Loucy (cell line): ENCODE measurements around the gene ZSCAN5A.
"Not testable (repeated sequence)": the region's sequence is repeated elsewhere in the genome, so short reads cannot be mapped to it uniquely, and the experiment has no call there.

ENCODE experiments used
- H2AFZ ChIP-seq: fragments of 200-600 bp; sonication (generic); 2 replicates; pipeline ENCODE4 v1.6.0; 2016; ENCODE audit warnings: antibody characterized with exemption, mild to moderate bottlenecking, low read length, moderate library complexity
- H3F3A ChIP-seq: fragments of 200-600 bp; 2 replicates; pipeline ENCODE4 v1.6.0; 2016; ENCODE audit warnings: antibody characterized with exemption, low read depth, mild to moderate bottlenecking
- H3K27me3 ChIP-seq: fragments of 200-600 bp; sonication (generic); 2 replicates; pipeline ENCODE4 v1.6.1; 2014; ENCODE audit warnings: low read length, mild to moderate bottlenecking; ENCODE audit not compliant: insufficient read depth, poor library complexity, severe bottlenecking
- H3K36me3 ChIP-seq: fragments of 200-600 bp; sonication (generic); 2 replicates; pipeline ENCODE4 v1.6.1; 2016; ENCODE audit warnings: low read length; ENCODE audit not compliant: insufficient read depth
- H3K4me1 ChIP-seq: fragments of 200-600 bp; sonication (generic); 2 replicates; pipeline ENCODE4 v1.5.1; 2014; ENCODE audit warnings: low read length, mild to moderate bottlenecking; ENCODE audit not compliant: insufficient read depth, poor library complexity, severe bottlenecking
- H3K4me2 ChIP-seq: fragments of 200-600 bp; sonication (generic); 2 replicates; pipeline ENCODE4 v1.6.0; 2014; ENCODE audit warnings: antibody characterized with exemption, low read length, low read depth, mild to moderate bottlenecking; ENCODE audit not compliant: poor library complexity, severe bottlenecking
- H3K4me3 ChIP-seq: fragments of 200-600 bp; sonication (generic); 2 replicates; pipeline ENCODE4 v1.5.1; 2014; ENCODE audit warnings: low read length, mild to moderate bottlenecking, mixed read lengths; ENCODE audit not compliant: poor library complexity, severe bottlenecking
- H3K79me2 ChIP-seq: fragments of 200-600 bp; sonication (generic); 2 replicates; pipeline ENCODE4 v1.6.1; 2014; ENCODE audit warnings: low read length; ENCODE audit not compliant: insufficient read depth
- H3K9ac ChIP-seq: fragments of 200-600 bp; sonication (generic); 2 replicates; pipeline ENCODE4 v1.6.0; 2014; ENCODE audit warnings: mild to moderate bottlenecking, low read depth, low read length, moderate library complexity; ENCODE audit not compliant: poor library complexity, severe bottlenecking
- H3K9me2 ChIP-seq: fragments of 200-600 bp; sonication (generic); replicated peaks from 2 replicates; pipeline ENCODE4 v1.6.1; 2016; ENCODE audit warnings: low read depth, low read length, mixed read lengths
- H3K9me3 ChIP-seq: fragments of 200-600 bp; sonication (generic); 2 replicates; pipeline ENCODE4 v1.6.1; 2014; ENCODE audit warnings: mild to moderate bottlenecking, antibody characterized with exemption, low read length, low read depth; ENCODE audit not compliant: insufficient read depth
- H4K20me1 ChIP-seq: fragments of 200-600 bp; sonication (generic); 2 replicates; pipeline ENCODE4 v1.6.0; 2014; ENCODE audit warnings: antibody characterized with exemption, low read length, mild to moderate bottlenecking; ENCODE audit not compliant: insufficient read depth, poor library complexity, severe bottlenecking
- EZH2phosphoT487 ChIP-seq: fragments of 200-600 bp; IDR thresholded peaks from 2 replicates; pipeline ENCODE4 v1.6.1; 2018; ENCODE audit warnings: antibody characterized with exemption, mild to moderate bottlenecking, moderate library complexity, borderline replicate concordance
- TF ChIP-seq, protein P1 (sequence below): fragments of 200-600 bp; sonication (generic); conservative IDR thresholded peaks from 2 replicates; pipeline ENCODE4 v1.5.1; 2014; ENCODE audit warnings: mild to moderate bottlenecking, antibody characterized with exemption, low read length

Gene ZSCAN5A

DNA sequence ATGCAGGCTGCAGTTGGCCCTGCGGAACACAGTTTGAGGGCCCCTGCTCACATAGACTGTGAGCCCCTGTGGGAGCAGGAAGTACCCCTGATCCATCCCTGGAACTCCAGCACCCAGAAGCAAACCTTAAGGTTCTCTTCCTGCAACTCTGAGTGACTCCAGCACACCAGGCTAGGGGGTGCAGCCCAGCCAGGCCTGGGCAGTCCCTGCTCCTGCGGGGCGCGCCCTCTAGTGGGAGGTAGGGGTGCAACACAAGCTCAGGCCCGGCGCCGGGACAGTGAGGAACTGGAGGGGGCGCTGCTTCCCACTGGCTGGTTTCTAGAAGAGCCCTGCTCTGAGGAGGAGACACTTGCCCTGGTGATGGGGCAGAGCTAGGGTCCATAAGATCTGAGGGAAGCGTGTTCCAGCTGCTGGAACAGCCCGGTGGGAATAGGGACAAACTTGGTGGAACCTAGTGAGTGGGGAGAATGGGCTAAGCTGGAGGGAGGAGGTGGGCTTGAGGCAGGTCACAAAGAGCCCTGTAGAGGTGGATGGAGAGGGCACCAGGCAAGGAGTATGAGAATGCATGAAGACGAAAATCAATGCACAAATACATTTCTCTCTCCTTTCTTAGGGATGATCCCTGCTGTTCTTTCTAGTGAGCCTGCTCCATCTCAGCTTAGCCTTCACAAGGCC, 5.0 kb downstream of the ZSCAN5A start:
- Histone ChIP-seq H4K20me1 (no peaks in the 10 kb centered on the region), H3K36me3 (no peaks in the 10 kb centered on the region), H3K9ac (no peak overlapping the region), H3K4me1 (peaks cover 23% of the 10 kb centered on the region), H2AFZ (no peak overlapping the region), H3K27me3 (no peaks in the 10 kb centered on the region), H3K9me3 (no peaks in the 10 kb centered on the region), H3F3A (no peaks in the 10 kb centered on the region), H3K4me2 (no peak overlapping the region), H3K4me3 (no peak overlapping the region), H3K9me2 (no peaks in the 10 kb centered on the region), H3K79me2 (0 out of 2 replicates have a peak, but pooled peaks cover 7% of the 10 kb centered on the region)
- TF ChIP-seq, protein P1, sequence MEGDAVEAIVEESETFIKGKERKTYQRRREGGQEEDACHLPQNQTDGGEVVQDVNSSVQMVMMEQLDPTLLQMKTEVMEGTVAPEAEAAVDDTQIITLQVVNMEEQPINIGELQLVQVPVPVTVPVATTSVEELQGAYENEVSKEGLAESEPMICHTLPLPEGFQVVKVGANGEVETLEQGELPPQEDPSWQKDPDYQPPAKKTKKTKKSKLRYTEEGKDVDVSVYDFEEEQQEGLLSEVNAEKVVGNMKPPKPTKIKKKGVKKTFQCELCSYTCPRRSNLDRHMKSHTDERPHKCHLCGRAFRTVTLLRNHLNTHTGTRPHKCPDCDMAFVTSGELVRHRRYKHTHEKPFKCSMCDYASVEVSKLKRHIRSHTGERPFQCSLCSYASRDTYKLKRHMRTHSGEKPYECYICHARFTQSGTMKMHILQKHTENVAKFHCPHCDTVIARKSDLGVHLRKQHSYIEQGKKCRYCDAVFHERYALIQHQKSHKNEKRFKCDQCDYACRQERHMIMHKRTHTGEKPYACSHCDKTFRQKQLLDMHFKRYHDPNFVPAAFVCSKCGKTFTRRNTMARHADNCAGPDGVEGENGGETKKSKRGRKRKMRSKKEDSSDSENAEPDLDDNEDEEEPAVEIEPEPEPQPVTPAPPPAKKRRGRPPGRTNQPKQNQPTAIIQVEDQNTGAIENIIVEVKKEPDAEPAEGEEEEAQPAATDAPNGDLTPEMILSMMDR = peak; percentile 100
- TF ChIP-seq EZH2phosphoT487 = no peak

DNA sequence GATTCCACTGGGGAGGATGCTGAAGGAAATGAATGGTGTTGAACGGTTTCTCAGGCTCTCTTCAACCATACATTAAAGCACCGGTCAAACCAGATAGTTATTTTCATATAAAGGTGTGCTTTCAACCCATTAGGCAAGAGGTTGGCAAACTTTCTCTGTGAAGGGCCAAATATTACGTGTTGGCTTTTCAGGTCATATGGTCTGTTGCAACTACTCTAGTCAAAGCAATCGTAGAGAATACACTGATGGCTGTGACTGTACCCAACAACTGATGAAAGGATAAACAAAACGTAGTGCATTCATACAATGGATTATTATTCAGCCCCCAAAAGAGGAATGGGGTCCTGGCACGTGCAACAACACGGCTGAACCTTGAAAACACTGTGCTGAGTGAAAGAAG, 5.8 kb downstream of the ZSCAN5A start:
- no peaks in the 10 kb centered on the region for H3K9me3 ChIP-seq
- H3K36me3 ChIP-seq = no peaks in the 10 kb centered on the region
- no peak overlapping the region for H3K4me3 ChIP-seq
- H2AFZ ChIP-seq = no peak overlapping the region
- H3K79me2 ChIP-seq = 0 out of 2 replicates have a peak, but pooled peaks cover 7% of the 10 kb centered on the region
- no peak overlapping the region for H3K9ac ChIP-seq
- H3K27me3 ChIP-seq = no peaks in the 10 kb centered on the region
- no peak overlapping the region for H3K4me2 ChIP-seq
- no peaks in the 10 kb centered on the region for H4K20me1 ChIP-seq
- peaks cover 20% of the 10 kb centered on the region for H3K4me1 ChIP-seq
- H3K9me2 ChIP-seq = no peaks in the 10 kb centered on the region
- H3F3A ChIP-seq = no peaks in the 10 kb centered on the region
- TF ChIP-seq, protein P1 = no peak
- no peak for TF ChIP-seq EZH2phosphoT487

DNA sequence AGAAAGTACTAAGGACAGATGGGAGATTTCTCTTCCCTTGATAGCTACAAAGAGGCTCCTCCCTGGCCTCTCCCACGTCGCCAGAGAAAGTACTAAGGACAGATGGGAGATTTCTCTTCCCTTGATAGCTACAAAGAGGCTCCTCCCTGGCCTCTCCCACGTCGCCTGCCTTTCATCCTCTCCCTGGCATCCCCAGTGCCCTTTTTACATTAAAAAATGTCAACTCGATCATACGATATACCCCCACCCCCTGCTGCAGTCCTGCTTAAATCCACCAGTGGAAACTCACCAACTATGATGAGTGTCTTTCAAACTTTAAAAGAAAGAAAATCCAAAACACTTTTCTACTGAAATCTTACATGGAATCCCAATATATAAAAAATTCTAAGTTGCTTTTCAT, 7.6 kb downstream of the ZSCAN5A start:
- not testable (repeated sequence) for H2AFZ ChIP-seq, H3K4me3 ChIP-seq, H3F3A ChIP-seq, H3K9me2 ChIP-seq, H3K79me2 ChIP-seq, H3K36me3 ChIP-seq, H3K4me2 ChIP-seq, H3K9me3 ChIP-seq, H3K9ac ChIP-seq, H4K20me1 ChIP-seq, H3K4me1 ChIP-seq, H3K27me3 ChIP-seq

DNA sequence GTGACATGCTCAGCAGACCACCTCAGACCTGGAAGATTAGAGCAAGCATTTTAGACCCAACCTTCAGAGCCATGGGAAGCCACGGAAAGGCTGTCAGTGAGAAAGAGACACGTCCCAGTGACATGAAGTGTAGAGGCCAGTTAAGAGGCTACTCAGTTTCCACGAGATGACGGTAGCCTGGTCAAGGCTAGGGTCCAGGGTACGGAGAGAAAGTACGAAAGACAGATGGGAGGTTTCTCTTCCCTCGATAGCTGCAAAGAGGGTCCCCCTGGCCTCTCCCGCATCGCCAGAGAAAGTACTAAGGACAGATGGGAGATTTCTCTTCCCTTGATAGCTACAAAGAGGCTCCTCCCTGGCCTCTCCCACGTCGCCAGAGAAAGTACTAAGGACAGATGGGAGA, 8.6 kb downstream of the ZSCAN5A start:
- H3K4me1 ChIP-seq = peaks cover 11% of the 10 kb centered on the region
- H3K4me2 ChIP-seq = no peak overlapping the region
- no peak overlapping the region for H3K9ac ChIP-seq
- H3K79me2 ChIP-seq = 0 out of 2 replicates have a peak, but pooled peaks cover 7% of the 10 kb centered on the region
- H2AFZ ChIP-seq = no peak overlapping the region
- no peaks in the 10 kb centered on the region for H3K27me3 ChIP-seq
- no peak overlapping the region for H3K4me3 ChIP-seq
- H3K36me3 ChIP-seq = no peaks in the 10 kb centered on the region
- TF ChIP-seq EZH2phosphoT487 = no peak
- TF ChIP-seq, protein P1 = no peak
- H4K20me1 ChIP-seq = no peaks in the 10 kb centered on the region
- H3K9me2 ChIP-seq = no peaks in the 10 kb centered on the region
- H3K9me3 ChIP-seq = no peaks in the 10 kb centered on the region
- H3F3A ChIP-seq = no peaks in the 10 kb centered on the region
